ENCODE measurements around the gene GPHN.

The GPHN gene

GRCh38 chr14:67172520-67172919, 664.6 kb downstream of the GPHN start:
- DNase-seq: no peak

- DNase-seq: no peak
Measured at GRCh38 chr14:67173719-67174118, 665.8 kb downstream of the GPHN start.

- no peak for DNase-seq
Measured at GRCh38 chr14:67186172-67186768, 678.3 kb downstream of the GPHN start.

- DNase-seq: no peak
Measured at GRCh38 chr14:67186789-67187584, 679.0 kb downstream of the GPHN start.

GRCh38 chr14:67187826-67188225, 679.9 kb downstream of the GPHN start:
- DNase-seq: no peak

- DNase-seq: no peak
Measured at GRCh38 chr14:67188326-67188725, 680.4 kb downstream of the GPHN start.

GRCh38 chr14:67191768-67192290, 683.9 kb downstream of the GPHN start:
- DNase-seq: no peak

GRCh38 chr14:67192366-67192765, 684.4 kb downstream of the GPHN start:
- DNase-seq: no peak

GRCh38 chr14:67195279-67195678, 687.3 kb downstream of the GPHN start:
- no peak for DNase-seq

GRCh38 chr14:67199016-67199415, 691.1 kb downstream of the GPHN start:
- no peak for DNase-seq

- no peak for DNase-seq
Measured at GRCh38 chr14:67207810-67208209, 699.9 kb downstream of the GPHN start.

GRCh38 chr14:67218126-67218525, 710.2 kb downstream of the GPHN start:
- no peak for DNase-seq

GRCh38 chr14:67221248-67221981, 713.5 kb downstream of the GPHN start:
- DNase-seq: no peak

GRCh38 chr14:67221982-67222328, 714.0 kb downstream of the GPHN start:
- DNase-seq: no peak

GRCh38 chr14:67225523-67225922, 717.6 kb downstream of the GPHN start:
- no peak for DNase-seq

- DNase-seq: no peak
Measured at GRCh38 chr14:67228325-67228984, 720.5 kb downstream of the GPHN start.
